Lower leg skin (tissue), 3 donors: Measurements from ENCODE around the gene SLC4A2.

Experiments
- CTCF ChIP-seq, 3 donors: fragments of 450-650 bp; IDR thresholded peaks; one replicate each; pipeline ENCODE4 v1.5.1; 2016; ENCODE audit warnings: antibody characterized with exemption in 3 of 3, mild to moderate bottlenecking in 3 of 3, moderate library complexity in 2 of 3
- POLR2A ChIP-seq, 2 donors: fragments of 450-650 bp; IDR thresholded peaks; one replicate each; pipeline ENCODE4 v1.6.1; 2016 to 2017; ENCODE audit warnings: antibody characterized with exemption in 2 of 2, mild to moderate bottlenecking in 1 of 2, moderate library complexity in 1 of 2

DNA sequence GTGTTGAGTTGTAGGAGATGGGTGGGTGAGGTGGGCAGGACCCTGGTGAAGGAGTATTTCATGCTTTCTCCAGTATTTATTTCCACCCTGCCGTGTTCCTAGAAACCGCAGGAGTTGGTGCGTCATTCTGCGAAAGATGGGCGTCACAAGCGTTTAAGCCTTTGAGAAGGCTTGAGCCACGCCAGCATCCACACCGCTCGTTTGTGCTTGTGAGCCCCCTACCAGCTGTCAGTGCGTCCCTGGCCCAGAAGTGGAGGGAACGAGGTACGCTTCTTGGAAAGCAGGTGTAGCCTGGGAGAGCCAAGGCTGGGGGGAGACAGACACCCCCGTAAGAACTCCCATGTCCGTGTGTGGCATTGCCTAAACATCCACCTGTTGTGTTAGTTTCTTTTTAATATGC lies 32.6 kb downstream of the SLC4A2 start:
- TF ChIP-seq CTCF (IDR thresholded peaks at IDR 0.05) (no peak), POLR2A (IDR thresholded peaks at IDR 0.05) (no peak)
